ENCODE results near the gene LHFPL2. TPM values are rescaled to one million over a fixed set of nuclear protein-coding genes. Genes with fewer than 3 reads are reported as not detected.

The LHFPL2 gene
- total and polyA plus RNA-seq, 7 donors: 1.1 to 6.4 (median 3.6) TPM

GRCh38 chr5:78537411-78537810 lies 111.2 kb downstream of the LHFPL2 start:
- intact Hi-C loops (cut with DNase I): loop anchor here in 1 of 2 donors (2.0 to 10.0 kb wide), 3 partner anchors 110 to 429 kb away; partner anchors contain the start of gene LHFPL2
- H3K27me3 ChIP-seq (ENCODE audit: insufficient read depth in 3 of 3, low read length in 2 of 3): no peaks in the 10 kb centered on the region
- no peak for TF ChIP-seq CTCF (IDR thresholded peaks at IDR 0.05)
- DNase-seq (no peak), ATAC-seq (no peak)
- no peaks in the 10 kb centered on the region for H3K9me3 ChIP-seq
- no peak overlapping the region for H3K27ac ChIP-seq
- no peak overlapping the region for H3K4me3 ChIP-seq
- WGBS, 3 donors: 56 to 65% (median 65%) methylated on average over 5 of the region's 5 CpGs
- H3K4me1 ChIP-seq: no peaks in the 10 kb centered on the region
- no peaks in the 10 kb centered on the region for H3K36me3 ChIP-seq (ENCODE audit: insufficient read depth in 1 of 2, low read depth in 1 of 2)

- no peaks in the 10 kb centered on the region for H3K36me3 ChIP-seq (ENCODE audit: insufficient read depth in 1 of 2, low read depth in 1 of 2)
- H3K4me1 ChIP-seq: no peaks in the 10 kb centered on the region
- H3K27ac ChIP-seq: no peak overlapping the region
- no peak for DNase-seq
- no peak for ATAC-seq
- WGBS, 3 donors: 82 to 84% (median 83%) methylated on average over 7 of the region's 7 CpGs
- no peaks in the 10 kb centered on the region for H3K9me3 ChIP-seq
- TF ChIP-seq CTCF (IDR thresholded peaks at IDR 0.05): no peak
- no peaks in the 10 kb centered on the region for H3K27me3 ChIP-seq (ENCODE audit: insufficient read depth in 3 of 3, low read length in 2 of 3)
- H3K4me3 ChIP-seq: no peak overlapping the region
- intact Hi-C loops (cut with DNase I): loop anchor here in 1 of 2 donors (2.0 to 10.0 kb wide), 3 partner anchors 111 to 430 kb away; partner anchors contain the start of gene LHFPL2
Observed at GRCh38 chr5:78536661-78537196, 111.8 kb downstream of the LHFPL2 start.

GRCh38 chr5:78534905-78535200 lies 113.7 kb downstream of the LHFPL2 start:
- Histone ChIP-seq H3K9me3 (no peaks in the 10 kb centered on the region), H3K4me1 (no peaks in the 10 kb centered on the region), H3K27ac (peak overlapping the region; percentile 36), H3K4me3 (no peak overlapping the region), H3K27me3 (ENCODE audit: insufficient read depth in 3 of 3, low read length in 2 of 3) (no peaks in the 10 kb centered on the region), H3K36me3 (ENCODE audit: insufficient read depth in 1 of 2, low read depth in 1 of 2) (no peaks in the 10 kb centered on the region)
- ATAC-seq (no peak), DNase-seq (no peak)
- intact Hi-C loops (cut with DNase I): loop anchor here in 1 of 2 donors (5.0 to 10.0 kb wide), 2 partner anchors 112 to 360 kb away; partner anchors contain the start of gene LHFPL2
- no peak for TF ChIP-seq CTCF (IDR thresholded peaks at IDR 0.05)
- 87 to 93% (median 88%) methylated on average over 6 of the region's 6 CpGs for WGBS, 3 donors

- peak; percentile 44 to 68 for DNase-seq
Observed at GRCh38 chr5:78534148-78534904, 114.2 kb downstream of the LHFPL2 start.

More at GRCh38 chr5:78534148-78534904, 114.2 kb downstream of the LHFPL2 start:
- TF ChIP-seq CTCF (IDR thresholded peaks at IDR 0.05): no peak
- H3K27ac ChIP-seq: peak overlapping the region; percentile 36
- ATAC-seq: peak in 3 of 4 donors; percentile 11 to 42 (median 33)
- WGBS, 3 donors: 78 to 90% (median 86%) methylated on average over 24 of the region's 24 CpGs
- intact Hi-C loops (cut with DNase I): loop anchor here in 1 of 2 donors (10.0 kb wide), 1 partner anchor 360 kb away; no protein-coding TSS in a partner anchor
- H3K36me3 ChIP-seq (ENCODE audit: insufficient read depth in 1 of 2, low read depth in 1 of 2): no peaks in the 10 kb centered on the region
- H3K4me3 ChIP-seq: no peak overlapping the region
- no peaks in the 10 kb centered on the region for H3K9me3 ChIP-seq
- no peaks in the 10 kb centered on the region for H3K27me3 ChIP-seq (ENCODE audit: insufficient read depth in 3 of 3, low read length in 2 of 3)
- H3K4me1 ChIP-seq: no peaks in the 10 kb centered on the region
